ENCODE results near the gene MRPL21.

Gene MRPL21

GRCh38 chr11:68847395-68847794 lies 56.2 kb downstream of the MRPL21 start:
- Mint-ChIP-seq H3K36me3 (no peaks in the 10 kb centered on the region), H3K9me3 (no peaks in the 10 kb centered on the region), H3K4me1 (peaks cover 19% of the 10 kb centered on the region), H3K4me3 (no peak overlapping the region), H3K27ac (no peak overlapping the region), H3K27me3 (no peaks in the 10 kb centered on the region)
- no peak for ATAC-seq

GRCh38 chr11:68845351-68846002 lies 58.2 kb downstream of the MRPL21 start:
- no peak for ATAC-seq
- Mint-ChIP-seq H3K4me3 (no peak overlapping the region), H3K9me3 (no peaks in the 10 kb centered on the region), H3K27ac (no peak overlapping the region), H3K36me3 (no peaks in the 10 kb centered on the region), H3K27me3 (no peaks in the 10 kb centered on the region), H3K4me1 (peaks cover 23% of the 10 kb centered on the region)

- no peak for ATAC-seq
- H3K27ac Mint-ChIP-seq, result no peak overlapping the region
- no peaks in the 10 kb centered on the region for H3K36me3 Mint-ChIP-seq
- H3K4me3 Mint-ChIP-seq, result no peak overlapping the region
- H3K4me1 Mint-ChIP-seq, result peaks cover 23% of the 10 kb centered on the region
- no peaks in the 10 kb centered on the region for H3K27me3 Mint-ChIP-seq
- no peaks in the 10 kb centered on the region for H3K9me3 Mint-ChIP-seq
These were observed 58.8 kb downstream of the MRPL21 start for GRCh38 chr11:68844801-68845200.

- Mint-ChIP-seq H3K4me1 (peaks cover 23% of the 10 kb centered on the region), H3K4me3 (peak overlapping the region; percentile 83), H3K27ac (peak overlapping the region; percentile 83), H3K36me3 (no peaks in the 10 kb centered on the region), H3K27me3 (no peaks in the 10 kb centered on the region), H3K9me3 (no peaks in the 10 kb centered on the region)
- ATAC-seq, result no peak
These were observed 59.3 kb downstream of the MRPL21 start for GRCh38 chr11:68844376-68844775.

GRCh38 chr11:68843703-68844312 lies 59.8 kb downstream of the MRPL21 start:
- H3K27me3 Mint-ChIP-seq, result no peaks in the 10 kb centered on the region
- H3K27ac Mint-ChIP-seq, result peak overlapping the region; percentile 83
- H3K36me3 Mint-ChIP-seq, result no peaks in the 10 kb centered on the region
- H3K4me3 Mint-ChIP-seq, result peak overlapping the region; percentile 83
- peak; percentile 81 for ATAC-seq
- no peaks in the 10 kb centered on the region for H3K9me3 Mint-ChIP-seq
- peaks cover 23% of the 10 kb centered on the region for H3K4me1 Mint-ChIP-seq

- Mint-ChIP-seq H3K9me3 (no peaks in the 10 kb centered on the region), H3K27me3 (no peaks in the 10 kb centered on the region), H3K36me3 (no peaks in the 10 kb centered on the region), H3K4me1 (peaks cover 26% of the 10 kb centered on the region), H3K4me3 (peak overlapping the region; percentile 83), H3K27ac (peak overlapping the region; percentile 83)
- ATAC-seq, result no peak
These were observed 60.5 kb downstream of the MRPL21 start for GRCh38 chr11:68843052-68843561.

GRCh38 chr11:68842427-68843051 lies 61.1 kb downstream of the MRPL21 start:
- no peaks in the 10 kb centered on the region for H3K27me3 Mint-ChIP-seq
- peaks cover 32% of the 10 kb centered on the region for H3K4me1 Mint-ChIP-seq
- no peaks in the 10 kb centered on the region for H3K9me3 Mint-ChIP-seq
- H3K27ac Mint-ChIP-seq, result peak overlapping the region; percentile 83
- no peaks in the 10 kb centered on the region for H3K36me3 Mint-ChIP-seq
- no peak for ATAC-seq
- peak overlapping the region; percentile 83 for H3K4me3 Mint-ChIP-seq

GRCh38 chr11:68841718-68842426 lies 61.8 kb downstream of the MRPL21 start, which contains the start of gene CPT1A:
Gene CPT1A, minus strand, starts transcription at chr11:68841916. Its CDS starts 26,442 bp downstream, at chr11:68815474.
- H3K27me3 Mint-ChIP-seq, result no peaks in the 10 kb centered on the region
- peak; percentile 62 for ATAC-seq
- H3K27ac Mint-ChIP-seq, result peak within 1 kb of the TSS; percentile 91
- no peaks in the 10 kb centered on the region for H3K9me3 Mint-ChIP-seq
- peaks cover 37% of the 10 kb centered on the region for H3K4me1 Mint-ChIP-seq
- H3K36me3 Mint-ChIP-seq, result no peaks in the 10 kb centered on the region
- peak within 1 kb of the TSS; percentile 83 for H3K4me3 Mint-ChIP-seq

All from stimulated activated memory B cell treated with anti-CD40 and anti-IgM and Interleukin-4, amounts not matched to agents 10 μg/mL and 1 μg/mL and 100 μg/mL, for 72 hours (primary cell).